IPS-18a (cell line): ENCODE results near the gene PRKACB.

Experiments
- H3K27ac ChIP-seq: one replicate; pipeline ENCODE4 v1.5.1; 2013; ENCODE audit warnings: low read length
- H3K27me3 ChIP-seq: one replicate; pipeline ENCODE4 v1.6.1; 2013; ENCODE audit warnings: mild to moderate bottlenecking, low read length; ENCODE audit not compliant: control insufficient read depth, insufficient read depth
- H3K36me3 ChIP-seq: one replicate; pipeline ENCODE4 v1.6.1; 2013; ENCODE audit warnings: low read depth, low read length; ENCODE audit not compliant: control insufficient read depth
- H3K4me1 ChIP-seq: one replicate; pipeline ENCODE4 v1.6.1; 2013; ENCODE audit warnings: low read depth, low read length; ENCODE audit not compliant: control insufficient read depth
- H3K4me3 ChIP-seq: one replicate; pipeline ENCODE4 v1.5.1; 2013; ENCODE audit warnings: low read length
- H3K9ac ChIP-seq: one replicate; pipeline ENCODE4 v1.6.1; 2013; ENCODE audit warnings: mild to moderate bottlenecking, low read length, moderate library complexity
- H3K9me3 ChIP-seq: one replicate; pipeline ENCODE4 v1.6.1; 2013; ENCODE audit warnings: low read depth, low read length; ENCODE audit not compliant: control insufficient read depth

PRKACB gene

DNA sequence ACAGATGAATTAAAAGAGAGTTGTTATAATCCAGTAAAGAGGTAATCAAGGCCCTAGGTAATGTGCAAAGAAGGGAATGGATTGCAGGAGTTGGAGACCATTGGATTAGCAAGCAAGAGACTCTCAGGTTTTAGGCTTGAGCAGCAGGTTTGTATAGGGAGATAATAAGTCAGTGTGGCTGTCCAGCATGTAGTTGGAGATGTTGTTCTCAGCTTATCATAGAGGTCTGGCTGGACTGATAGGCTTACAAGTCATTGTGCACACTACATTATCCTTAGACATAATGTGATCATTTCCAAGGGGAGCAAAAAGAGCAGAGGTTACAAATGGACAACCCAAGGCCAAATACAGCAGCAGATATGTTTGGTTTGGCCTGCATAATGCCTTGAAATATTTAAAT is 111.5 kb downstream of the PRKACB start:
- H3K36me3 ChIP-seq, result no peaks in the 10 kb centered on the region
- H3K9ac ChIP-seq, result no peak overlapping the region
- H3K9me3 ChIP-seq, result no peaks in the 10 kb centered on the region
- no peak overlapping the region for H3K27ac ChIP-seq
- no peaks in the 10 kb centered on the region for H3K27me3 ChIP-seq
- H3K4me3 ChIP-seq, result no peak overlapping the region
- H3K4me1 ChIP-seq, result peaks cover 8% of the 10 kb centered on the region

DNA sequence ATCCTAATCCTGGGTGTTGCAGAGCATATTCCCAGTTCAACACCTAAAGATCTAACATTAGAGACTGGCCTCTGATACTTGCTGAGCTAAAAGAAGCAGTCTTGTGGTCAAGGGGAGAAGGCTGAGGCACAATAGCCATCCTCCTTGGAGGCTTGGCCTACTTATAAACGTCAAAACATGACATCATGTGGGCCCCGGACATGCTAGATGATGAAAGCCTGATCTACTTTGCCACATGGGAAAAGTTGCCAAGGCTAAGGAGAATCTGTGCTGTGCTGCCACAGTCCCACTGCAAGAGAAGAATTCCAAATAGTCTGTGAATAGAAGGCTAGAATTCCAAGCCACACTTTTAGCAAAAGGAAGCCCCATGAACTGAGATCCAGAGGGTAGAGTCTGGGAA is 113.5 kb downstream of the PRKACB start:
- H3K4me3 ChIP-seq, result no peak overlapping the region
- H3K9ac ChIP-seq, result no peak overlapping the region
- H3K9me3 ChIP-seq, result no peaks in the 10 kb centered on the region
- H3K27ac ChIP-seq, result no peak overlapping the region
- H3K27me3 ChIP-seq, result no peaks in the 10 kb centered on the region
- H3K4me1 ChIP-seq, result peaks cover 8% of the 10 kb centered on the region
- no peaks in the 10 kb centered on the region for H3K36me3 ChIP-seq

DNA sequence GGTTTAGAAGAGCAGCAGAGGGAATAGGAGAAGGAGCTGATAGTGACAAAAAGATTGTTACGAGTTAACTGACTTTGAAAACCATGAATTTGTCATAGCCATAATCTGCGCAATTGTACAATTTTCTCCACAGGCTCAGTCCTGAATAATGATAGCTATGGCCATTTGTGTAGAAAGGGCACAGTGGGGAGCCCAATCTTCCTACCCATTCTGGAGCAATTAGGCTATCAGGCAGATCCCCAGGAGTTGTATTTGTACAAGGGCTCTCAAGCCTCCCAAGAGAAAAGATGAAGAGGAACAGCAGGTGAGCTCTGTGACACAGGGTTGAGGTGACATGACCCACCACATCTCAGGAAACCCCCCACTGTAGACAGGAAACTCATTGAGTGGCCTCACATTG is 115.3 kb downstream of the PRKACB start:
- Histone ChIP-seq H3K9ac (no peak overlapping the region), H3K4me3 (no peak overlapping the region), H3K27me3 (no peaks in the 10 kb centered on the region), H3K4me1 (peaks cover 7% of the 10 kb centered on the region), H3K36me3 (no peaks in the 10 kb centered on the region), H3K27ac (no peak overlapping the region), H3K9me3 (no peaks in the 10 kb centered on the region)

DNA sequence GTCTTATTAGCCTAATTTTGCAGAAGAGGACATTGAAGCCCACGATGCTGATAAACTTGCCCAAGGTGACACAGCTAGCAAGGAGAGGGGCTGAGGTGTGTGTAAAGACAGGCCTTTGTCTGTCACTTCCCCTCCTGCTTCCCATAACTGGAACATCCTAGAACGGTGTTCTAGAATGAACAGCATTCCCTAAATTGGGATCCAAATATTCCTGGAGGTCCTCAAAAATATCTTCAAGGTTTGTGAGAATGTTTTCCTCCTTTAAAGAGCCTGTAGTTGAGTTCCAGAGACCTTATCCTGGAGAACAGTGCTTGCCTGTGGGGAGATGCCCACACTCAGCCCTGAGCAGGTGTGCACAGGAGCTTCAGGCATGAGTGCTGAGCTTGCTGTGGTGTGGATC is 115.9 kb downstream of the PRKACB start:
- no peak overlapping the region for H3K4me3 ChIP-seq
- no peaks in the 10 kb centered on the region for H3K36me3 ChIP-seq
- H3K27ac ChIP-seq, result no peak overlapping the region
- no peaks in the 10 kb centered on the region for H3K9me3 ChIP-seq
- no peaks in the 10 kb centered on the region for H3K27me3 ChIP-seq
- peaks cover under 1% of the 10 kb centered on the region for H3K4me1 ChIP-seq
- H3K9ac ChIP-seq, result no peak overlapping the region

DNA sequence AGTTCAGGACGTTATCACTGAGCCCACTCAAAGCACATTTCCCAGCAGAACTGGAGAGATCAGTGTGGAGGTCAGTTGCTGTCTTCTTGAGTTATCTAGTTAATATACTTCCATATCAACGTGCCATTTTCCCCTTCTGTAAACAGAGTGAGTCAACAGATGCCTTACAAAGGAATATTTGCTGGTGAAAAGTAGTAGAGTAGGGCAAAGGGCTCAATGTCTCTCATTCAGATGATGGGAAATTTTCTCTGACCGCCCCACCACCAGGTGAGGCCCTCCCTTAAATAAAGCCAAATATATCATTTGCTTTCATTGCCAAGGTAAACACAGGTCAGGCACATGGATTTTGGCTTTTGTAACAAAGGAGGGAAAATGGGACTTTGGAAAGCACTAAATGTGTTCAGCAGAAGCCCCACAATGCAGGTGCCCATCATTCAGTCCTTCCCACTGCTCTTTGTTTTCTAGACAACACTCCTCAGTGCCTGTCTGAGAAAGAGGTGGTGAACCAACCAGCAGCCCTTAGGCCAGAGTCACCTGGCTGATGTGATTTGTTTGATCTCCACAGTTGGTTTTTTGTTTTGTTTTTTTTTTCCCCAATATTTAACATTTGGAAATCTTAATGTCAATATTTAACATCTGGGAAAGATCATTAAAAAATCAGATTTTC is 116.9 kb downstream of the PRKACB start:
- no peak overlapping the region for H3K9ac ChIP-seq
- H3K27ac ChIP-seq, result no peak overlapping the region
- no peaks in the 10 kb centered on the region for H3K4me1 ChIP-seq
- no peaks in the 10 kb centered on the region for H3K9me3 ChIP-seq
- no peaks in the 10 kb centered on the region for H3K36me3 ChIP-seq
- H3K27me3 ChIP-seq, result no peaks in the 10 kb centered on the region
- no peak overlapping the region for H3K4me3 ChIP-seq

DNA sequence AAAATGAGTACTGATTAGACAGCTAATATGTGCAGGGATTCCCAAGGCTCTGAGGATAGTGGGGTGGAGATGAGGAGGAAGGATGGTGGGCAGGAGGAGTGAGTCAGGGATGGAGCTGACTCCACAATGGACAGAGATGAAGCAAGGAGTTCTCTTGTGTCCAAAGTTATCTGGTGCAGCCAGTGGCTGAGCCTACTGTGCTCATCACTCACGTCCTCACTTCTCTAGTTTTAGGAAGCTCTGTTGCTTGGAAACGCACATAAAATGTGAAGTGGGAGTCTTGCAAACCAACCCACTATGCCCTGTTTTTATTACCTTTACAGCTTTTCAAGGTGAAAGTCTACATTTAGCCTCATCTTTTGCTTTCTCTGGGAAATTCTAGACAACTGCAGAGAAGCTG is 120.9 kb downstream of the PRKACB start:
- Histone ChIP-seq H3K27me3 (no peaks in the 10 kb centered on the region), H3K4me3 (no peak overlapping the region), H3K36me3 (no peaks in the 10 kb centered on the region), H3K27ac (no peak overlapping the region), H3K4me1 (no peaks in the 10 kb centered on the region), H3K9me3 (no peaks in the 10 kb centered on the region), H3K9ac (no peak overlapping the region)

DNA sequence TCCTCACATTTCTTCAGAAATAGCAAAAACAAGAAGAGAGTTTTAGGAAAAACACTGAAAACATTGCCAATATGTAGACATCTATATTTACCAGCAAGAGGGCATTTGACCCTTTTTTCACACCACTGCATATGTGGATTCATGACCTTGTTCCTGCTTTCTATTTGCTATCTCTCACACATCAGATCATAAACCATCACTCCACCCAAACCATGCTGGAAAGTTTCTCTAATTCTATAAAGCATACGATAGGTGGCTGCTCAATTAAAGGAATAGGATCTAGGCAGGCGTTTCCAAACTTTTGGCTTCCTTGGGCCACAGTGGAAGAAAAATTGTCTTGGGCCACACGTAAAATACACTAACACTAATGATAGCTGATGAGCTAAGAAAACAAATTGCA is 121.8 kb downstream of the PRKACB start:
- no peaks in the 10 kb centered on the region for H3K27me3 ChIP-seq
- no peaks in the 10 kb centered on the region for H3K4me1 ChIP-seq
- H3K9me3 ChIP-seq, result no peaks in the 10 kb centered on the region

DNA sequence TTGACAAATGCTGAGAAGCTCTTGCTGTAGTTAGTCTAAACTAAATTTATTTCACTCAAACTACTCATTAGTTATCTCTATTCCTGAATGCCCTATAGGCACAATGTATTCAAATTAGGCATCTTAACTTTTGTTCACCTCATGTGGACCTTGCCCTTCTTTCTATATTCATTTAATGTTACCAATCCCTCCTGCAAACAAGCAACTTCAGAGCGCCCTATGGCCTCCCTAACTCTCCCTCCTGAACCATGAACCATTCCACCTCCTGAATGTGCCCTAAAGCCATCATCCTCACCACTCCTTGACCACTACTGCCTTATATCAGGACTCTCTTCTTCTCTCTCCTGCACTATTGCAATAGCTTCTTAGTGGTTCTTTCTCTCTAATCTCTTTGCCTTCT is 122.7 kb downstream of the PRKACB start:
- H3K9ac ChIP-seq, result no peak overlapping the region
- no peak overlapping the region for H3K4me3 ChIP-seq
- H3K4me1 ChIP-seq, result peaks cover 6% of the 10 kb centered on the region
- H3K27ac ChIP-seq, result no peak overlapping the region
- no peaks in the 10 kb centered on the region for H3K27me3 ChIP-seq
- no peaks in the 10 kb centered on the region for H3K9me3 ChIP-seq
- H3K36me3 ChIP-seq, result no peaks in the 10 kb centered on the region

More for the DNA sequence above, 121.8 kb downstream of the PRKACB start:
- Histone ChIP-seq H3K27ac (no peak overlapping the region), H3K4me3 (no peak overlapping the region), H3K9ac (no peak overlapping the region), H3K36me3 (no peaks in the 10 kb centered on the region)

DNA sequence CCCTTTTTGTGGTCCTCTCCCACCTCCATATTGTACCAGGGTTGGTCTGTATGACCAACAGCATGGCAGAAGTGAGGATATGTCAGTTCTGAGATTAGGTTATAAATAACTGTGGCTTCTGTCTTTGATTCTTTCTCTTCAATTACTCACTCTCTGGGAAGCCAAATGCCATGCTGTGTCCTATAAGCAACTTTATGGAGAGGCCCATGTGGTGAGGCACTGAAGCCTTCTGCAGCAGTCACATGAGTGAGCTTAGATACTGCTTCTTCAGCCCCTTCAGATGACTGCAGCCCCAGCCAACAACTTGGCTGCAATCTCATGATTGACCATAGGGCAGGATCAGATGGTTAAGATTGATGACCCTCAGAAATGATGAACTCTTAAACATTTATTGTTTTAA is 123.4 kb downstream of the PRKACB start:
- H3K9ac ChIP-seq, result no peak overlapping the region
- no peak overlapping the region for H3K4me3 ChIP-seq

DNA sequence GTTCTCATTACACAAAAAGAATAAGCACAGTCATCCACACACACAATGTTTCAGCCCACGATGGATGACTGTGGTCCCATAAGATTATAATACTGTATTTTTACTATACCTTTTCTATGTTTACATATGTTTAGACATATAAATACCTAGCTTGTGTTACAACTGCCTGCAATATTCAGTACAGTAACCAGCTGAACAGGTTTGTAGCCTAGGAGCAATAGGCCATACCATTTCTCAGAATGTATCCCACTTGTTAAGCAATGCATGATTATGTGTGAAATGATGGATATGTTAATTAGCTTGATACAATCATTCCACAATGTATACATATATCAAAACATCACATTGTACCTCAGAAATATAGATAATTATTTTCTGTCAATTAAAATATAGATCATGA is 124.3 kb downstream of the PRKACB start:
- H3K36me3 ChIP-seq, result no peaks in the 10 kb centered on the region
- H3K4me3 ChIP-seq, result no peak overlapping the region
- H3K9ac ChIP-seq, result no peak overlapping the region
- H3K4me1 ChIP-seq, result peaks cover 17% of the 10 kb centered on the region
- H3K27ac ChIP-seq, result no peak overlapping the region
- no peaks in the 10 kb centered on the region for H3K27me3 ChIP-seq
- H3K9me3 ChIP-seq, result no peaks in the 10 kb centered on the region

More for the DNA sequence above, 123.4 kb downstream of the PRKACB start:
- Histone ChIP-seq H3K27ac (no peak overlapping the region), H3K9me3 (no peaks in the 10 kb centered on the region), H3K4me1 (peaks cover 14% of the 10 kb centered on the region), H3K36me3 (no peaks in the 10 kb centered on the region), H3K27me3 (no peaks in the 10 kb centered on the region)

DNA sequence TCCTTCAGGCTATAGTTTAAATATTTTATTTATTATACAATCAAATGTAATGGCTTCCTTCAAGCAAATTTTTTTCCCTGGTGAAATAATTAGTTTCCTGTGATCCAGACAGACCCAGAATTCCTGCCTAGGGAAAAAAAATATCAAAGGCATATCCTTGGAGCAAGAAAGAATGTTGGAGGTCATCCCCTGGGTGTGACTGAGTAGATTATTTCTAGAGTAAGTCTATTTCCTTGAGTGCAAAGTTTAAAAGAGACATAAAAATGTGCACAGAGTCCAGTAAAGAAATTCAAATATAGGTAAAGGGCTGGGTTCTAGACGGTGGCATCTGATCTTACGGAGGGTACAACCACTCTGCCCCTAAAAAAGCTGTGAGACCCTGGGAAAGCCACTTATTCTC is 125.2 kb downstream of the PRKACB start:
- H3K27me3 ChIP-seq, result no peaks in the 10 kb centered on the region
- no peak overlapping the region for H3K27ac ChIP-seq
- H3K4me1 ChIP-seq, result peaks cover 17% of the 10 kb centered on the region
- no peaks in the 10 kb centered on the region for H3K9me3 ChIP-seq
- no peak overlapping the region for H3K9ac ChIP-seq
- no peak overlapping the region for H3K4me3 ChIP-seq
- no peaks in the 10 kb centered on the region for H3K36me3 ChIP-seq

DNA sequence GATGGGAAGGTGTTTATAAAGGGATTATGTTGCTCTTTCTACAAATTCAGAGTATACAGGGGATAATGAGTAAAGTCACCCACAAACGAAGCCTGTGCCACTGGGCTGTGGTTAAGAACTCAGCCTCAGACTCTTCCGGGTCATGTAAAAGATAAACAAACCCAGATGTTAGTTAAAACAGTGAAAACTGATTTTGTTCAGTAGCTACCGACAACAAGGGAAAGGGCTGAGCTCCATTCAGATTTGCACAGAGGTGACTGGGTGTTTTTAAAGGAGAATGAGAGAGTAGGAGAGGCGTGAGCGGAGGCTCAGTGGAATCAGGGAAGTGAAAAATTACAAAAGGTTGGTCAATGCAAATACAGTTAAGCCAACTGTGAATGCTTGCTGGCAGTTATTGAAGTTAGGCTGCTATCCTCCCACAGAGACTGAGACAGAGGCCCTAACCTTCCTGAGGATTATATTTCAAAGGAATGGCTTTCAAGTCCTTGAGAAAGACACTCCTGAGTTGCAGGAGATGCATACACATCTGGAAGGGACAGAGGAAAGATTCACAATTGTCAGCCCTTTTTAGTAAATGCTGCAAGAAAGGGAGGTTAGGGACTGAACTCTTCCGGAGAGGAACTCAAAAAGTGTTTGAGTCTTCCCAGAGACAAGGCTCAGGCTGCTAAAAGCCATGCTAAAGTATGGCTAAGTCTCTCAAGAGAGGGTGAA is 127.5 kb downstream of the PRKACB start:
- Histone ChIP-seq H3K27me3 (no peaks in the 10 kb centered on the region), H3K4me3 (no peak overlapping the region), H3K36me3 (no peaks in the 10 kb centered on the region), H3K9ac (no peak overlapping the region), H3K4me1 (peaks cover 17% of the 10 kb centered on the region), H3K9me3 (no peaks in the 10 kb centered on the region), H3K27ac (no peak overlapping the region)
